Loucy (cell line): ENCODE data around the gene CHN1.

ENCODE experiments used
- EZH2phosphoT487 ChIP-seq: fragments of 200-600 bp; IDR thresholded peaks from 2 replicates; pipeline ENCODE4 v1.6.1; 2018; ENCODE audit warnings: antibody characterized with exemption, mild to moderate bottlenecking, moderate library complexity, borderline replicate concordance
- TF ChIP-seq, protein P1 (sequence below): fragments of 200-600 bp; sonication (generic); conservative IDR thresholded peaks from 2 replicates; pipeline ENCODE4 v1.5.1; 2014; ENCODE audit warnings: mild to moderate bottlenecking, antibody characterized with exemption, low read length

DNA sequence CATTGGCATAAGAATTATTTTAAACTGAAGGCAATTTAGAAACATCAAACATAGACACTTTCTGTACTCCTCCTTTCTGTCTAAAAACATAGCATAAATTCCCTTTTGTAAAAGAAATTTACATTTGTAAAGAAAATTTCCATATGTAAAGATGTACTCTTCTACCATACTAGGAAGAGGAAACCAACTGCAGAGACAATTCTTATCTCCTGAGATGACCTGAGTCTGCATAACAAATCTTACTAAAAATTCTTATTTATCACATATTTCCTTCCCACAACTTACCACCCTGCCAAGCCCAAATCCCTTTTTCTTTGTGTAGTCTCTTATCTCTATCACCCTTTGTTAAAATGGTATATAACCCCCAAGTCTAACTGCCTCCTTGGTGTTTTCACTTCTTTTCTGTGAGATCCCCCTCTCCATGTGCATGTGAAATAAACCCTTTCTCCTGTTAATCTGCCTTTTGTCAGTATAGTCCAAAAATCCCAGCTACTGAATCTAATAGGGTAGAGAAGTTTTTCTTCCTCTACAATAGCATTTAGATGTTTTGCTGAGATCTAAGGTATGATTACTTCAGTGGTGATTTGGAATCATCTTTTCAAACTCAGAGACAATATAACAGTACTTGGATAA, 81.0 kb downstream of the CHN1 start:
- TF ChIP-seq, protein P1, sequence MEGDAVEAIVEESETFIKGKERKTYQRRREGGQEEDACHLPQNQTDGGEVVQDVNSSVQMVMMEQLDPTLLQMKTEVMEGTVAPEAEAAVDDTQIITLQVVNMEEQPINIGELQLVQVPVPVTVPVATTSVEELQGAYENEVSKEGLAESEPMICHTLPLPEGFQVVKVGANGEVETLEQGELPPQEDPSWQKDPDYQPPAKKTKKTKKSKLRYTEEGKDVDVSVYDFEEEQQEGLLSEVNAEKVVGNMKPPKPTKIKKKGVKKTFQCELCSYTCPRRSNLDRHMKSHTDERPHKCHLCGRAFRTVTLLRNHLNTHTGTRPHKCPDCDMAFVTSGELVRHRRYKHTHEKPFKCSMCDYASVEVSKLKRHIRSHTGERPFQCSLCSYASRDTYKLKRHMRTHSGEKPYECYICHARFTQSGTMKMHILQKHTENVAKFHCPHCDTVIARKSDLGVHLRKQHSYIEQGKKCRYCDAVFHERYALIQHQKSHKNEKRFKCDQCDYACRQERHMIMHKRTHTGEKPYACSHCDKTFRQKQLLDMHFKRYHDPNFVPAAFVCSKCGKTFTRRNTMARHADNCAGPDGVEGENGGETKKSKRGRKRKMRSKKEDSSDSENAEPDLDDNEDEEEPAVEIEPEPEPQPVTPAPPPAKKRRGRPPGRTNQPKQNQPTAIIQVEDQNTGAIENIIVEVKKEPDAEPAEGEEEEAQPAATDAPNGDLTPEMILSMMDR = no peak
- no peak for TF ChIP-seq EZH2phosphoT487
